Right cardiac atrium (tissue), 5 donors: Measurements from ENCODE around the gene CDC25A. TPM values are rescaled to one million over a fixed set of nuclear protein-coding genes. Genes with fewer than 3 reads are reported as not detected.

ENCODE experiments used
- microRNA-seq, 2 donors: library from miRNA; unstranded; fragments of <30 nt; microRNA quantifications; one replicate each; pipeline ENCODE4 v1.2.0, GENCODE V29; 2020 to 2021
- polyA plus RNA-seq: library from polyadenylated mRNA; stranded (reverse); fragments of 200-250 nt; gene quantifications from one replicate; pipeline ENCODE4 v1.2.3, GENCODE V29; 2013
- total RNA-seq, 4 donors: library from RNA; stranded (reverse); fragmentation: NEBNext Ultra II Directional; extraction: Animal tissue kit (Norgen Biotek cat#: 25700); gene quantifications; one replicate each; pipeline ENCODE4 v1.2.1, GENCODE V29; 2021
- donor health status: healthy with polysubstance abuse.
- donor health status: DM: no; HTN: yes; CAD: no.
- donor health status: DM: no; HTN: no; CAD: no.
- donor health status: DM: no; HTN: yes; CAD: no; lungs with severe emphysema.
- donor health status: DM: yes; HTN: yes; CAD: no.

The CDC25A gene
- total and polyA plus RNA-seq, 5 donors = 0.71 to 1.0 (median 0.86) TPM

Small RNAs within 50 kb of the gene (microRNA-seq; reads per million reads assigned to microRNA genes)
- gene MIR4443 = 2.1 to 17.7 reads per million in 2 donors

Other genes with a start within 250 kb of the CDC25A start
- 100 to 1,000 TPM; 443 to 557 (median 472) TPM for gene MAP4, start 172.0 kb downstream of the CDC25A start, total RNA-seq
- 267 TPM for gene MAP4, start 172.0 kb downstream of the CDC25A start, polyA plus RNA-seq
- 1 to 10 TPM in 1 of 4 donors, under 1 TPM in 3; 0.50 to 2.1 (median 0.73) TPM for gene CAMP, start 35.1 kb upstream of the CDC25A start, total RNA-seq
- 1.8 TPM for gene CAMP, start 35.1 kb upstream of the CDC25A start, polyA plus RNA-seq
- gene ZNF589, start 52.7 kb upstream of the CDC25A start, total RNA-seq = 10 to 100 TPM; 11.4 to 18.5 (median 15.0) TPM
- 5.6 TPM for gene ZNF589, start 52.7 kb upstream of the CDC25A start, polyA plus RNA-seq
- 10 to 100 TPM; 17.0 to 20.3 (median 19.1) TPM for gene NME6, start 113.0 kb upstream of the CDC25A start, total RNA-seq
- 11.6 TPM for gene NME6, start 113.0 kb upstream of the CDC25A start, polyA plus RNA-seq
- not detected for gene SPINK8, start 145.2 kb upstream of the CDC25A start, total RNA-seq
- gene SPINK8, start 145.2 kb upstream of the CDC25A start, polyA plus RNA-seq = not detected
- not detected for gene FBXW12, start 183.8 kb upstream of the CDC25A start, total RNA-seq
- not detected for gene FBXW12, start 183.8 kb upstream of the CDC25A start, polyA plus RNA-seq
- gene PLXNB1, start 241.7 kb upstream of the CDC25A start, total RNA-seq = 10 to 100 TPM; 49.4 to 84.5 (median 55.0) TPM
- gene PLXNB1, start 241.7 kb upstream of the CDC25A start, polyA plus RNA-seq = 52.7 TPM